ENCODE data around the gene ACYP1. TPM values are rescaled to one million over a fixed set of nuclear protein-coding genes. Genes with fewer than 3 reads are reported as not detected.
A peak's percentile ranks its signal among the peaks of the same experiment; 100 is the strongest.

The ACYP1 gene
- total and polyA plus RNA-seq, 2 experiments from 2014 or later, result 7.1 to 19.5 TPM

- Histone ChIP-seq H3K9me3 (ENCODE audit: low read depth) (no peaks in the 10 kb centered on the region), H3K27ac (no peak overlapping the region), H3K4me1 (ENCODE audit: insufficient read depth) (peaks cover 14% of the 10 kb centered on the region), H2AFZ (no peak overlapping the region), H3K9me2 (replicated peaks; ENCODE audit: insufficient read depth) (no peaks in the 10 kb centered on the region), H4K20me1 (ENCODE audit: insufficient read depth, poor library complexity, severe bottlenecking) (no peaks in the 10 kb centered on the region), H3K36me3 (replicated peaks; ENCODE audit: insufficient read depth, low read depth) (no peaks in the 10 kb centered on the region), H3K4me3 (no peak overlapping the region), H3K79me2 (no peaks in the 10 kb centered on the region), H3K4me2 (no peak overlapping the region), H3K27me3 (no peaks in the 10 kb centered on the region)
- TF ChIP-seq, protein P1, sequence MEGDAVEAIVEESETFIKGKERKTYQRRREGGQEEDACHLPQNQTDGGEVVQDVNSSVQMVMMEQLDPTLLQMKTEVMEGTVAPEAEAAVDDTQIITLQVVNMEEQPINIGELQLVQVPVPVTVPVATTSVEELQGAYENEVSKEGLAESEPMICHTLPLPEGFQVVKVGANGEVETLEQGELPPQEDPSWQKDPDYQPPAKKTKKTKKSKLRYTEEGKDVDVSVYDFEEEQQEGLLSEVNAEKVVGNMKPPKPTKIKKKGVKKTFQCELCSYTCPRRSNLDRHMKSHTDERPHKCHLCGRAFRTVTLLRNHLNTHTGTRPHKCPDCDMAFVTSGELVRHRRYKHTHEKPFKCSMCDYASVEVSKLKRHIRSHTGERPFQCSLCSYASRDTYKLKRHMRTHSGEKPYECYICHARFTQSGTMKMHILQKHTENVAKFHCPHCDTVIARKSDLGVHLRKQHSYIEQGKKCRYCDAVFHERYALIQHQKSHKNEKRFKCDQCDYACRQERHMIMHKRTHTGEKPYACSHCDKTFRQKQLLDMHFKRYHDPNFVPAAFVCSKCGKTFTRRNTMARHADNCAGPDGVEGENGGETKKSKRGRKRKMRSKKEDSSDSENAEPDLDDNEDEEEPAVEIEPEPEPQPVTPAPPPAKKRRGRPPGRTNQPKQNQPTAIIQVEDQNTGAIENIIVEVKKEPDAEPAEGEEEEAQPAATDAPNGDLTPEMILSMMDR (IDR thresholded peaks at IDR 0.05; ENCODE audit: poor library complexity), result peak; percentile 31
- TF ChIP-seq EZH2 (IDR thresholded peaks at IDR 0.05; ENCODE audit: borderline replicate concordance), result no peak
- WGBS (ENCODE audit: low lambda C conversion rate, missing lambda C conversion rate), result 60% methylated on average over 5 of the region's 5 CpGs
- DNase-seq (ENCODE audit: low spot score), result peak; percentile 17
Measured at GRCh38 chr14:75084513-75084912, 20.7 kb upstream of the ACYP1 start.

- no peaks in the 10 kb centered on the region for H3K27me3 ChIP-seq
- no peaks in the 10 kb centered on the region for H4K20me1 ChIP-seq (ENCODE audit: insufficient read depth, poor library complexity, severe bottlenecking)
- no peaks in the 10 kb centered on the region for H3K79me2 ChIP-seq
- 83% methylated on average over 1 of the region's 1 CpG for WGBS (ENCODE audit: low lambda C conversion rate, missing lambda C conversion rate)
- no peaks in the 10 kb centered on the region for H3K9me2 ChIP-seq (replicated peaks; ENCODE audit: insufficient read depth)
- H3K27ac ChIP-seq, result no peak overlapping the region
- no peak overlapping the region for H3K4me2 ChIP-seq
- peaks cover 14% of the 10 kb centered on the region for H3K4me1 ChIP-seq (ENCODE audit: insufficient read depth)
- DNase-seq (ENCODE audit: low spot score), result no peak
- H2AFZ ChIP-seq, result no peak overlapping the region
- no peaks in the 10 kb centered on the region for H3K36me3 ChIP-seq (replicated peaks; ENCODE audit: insufficient read depth, low read depth)
- H3K4me3 ChIP-seq, result no peak overlapping the region
- H3K9me3 ChIP-seq (ENCODE audit: low read depth), result no peaks in the 10 kb centered on the region
- TF ChIP-seq EZH2phosphoT487 (IDR thresholded peaks at IDR 0.05; ENCODE audit: low read depth, severe bottlenecking, unreplicated experiment), result no peak
- TF ChIP-seq, protein P1 (IDR thresholded peaks at IDR 0.05; ENCODE audit: poor library complexity), result no peak
- no peak for TF ChIP-seq EZH2 (IDR thresholded peaks at IDR 0.05; ENCODE audit: borderline replicate concordance)
Measured at GRCh38 chr14:75083271-75083670, 19.4 kb upstream of the ACYP1 start.

- no peak for TF ChIP-seq EZH2 (IDR thresholded peaks at IDR 0.05; ENCODE audit: borderline replicate concordance)
- TF ChIP-seq, protein P1 (IDR thresholded peaks at IDR 0.05; ENCODE audit: poor library complexity), result no peak
- no peak for TF ChIP-seq EZH2phosphoT487 (IDR thresholded peaks at IDR 0.05; ENCODE audit: low read depth, severe bottlenecking, unreplicated experiment)
- no peaks in the 10 kb centered on the region for H3K36me3 ChIP-seq (replicated peaks; ENCODE audit: insufficient read depth, low read depth)
- no peaks in the 10 kb centered on the region for H3K27me3 ChIP-seq
- H3K4me3 ChIP-seq, result no peak overlapping the region
- H3K9me2 ChIP-seq (replicated peaks; ENCODE audit: insufficient read depth), result no peaks in the 10 kb centered on the region
- peak overlapping the region; percentile 9 for H3K4me2 ChIP-seq
- H3K27ac ChIP-seq, result peak overlapping the region; percentile 28
- peaks cover 14% of the 10 kb centered on the region for H3K4me1 ChIP-seq (ENCODE audit: insufficient read depth)
- no peaks in the 10 kb centered on the region for H3K79me2 ChIP-seq
- H2AFZ ChIP-seq, result no peak overlapping the region
- WGBS (ENCODE audit: low lambda C conversion rate, missing lambda C conversion rate), result 36% methylated on average over 2 of the region's 2 CpGs
- no peak for DNase-seq (ENCODE audit: low spot score)
- no peaks in the 10 kb centered on the region for H4K20me1 ChIP-seq (ENCODE audit: insufficient read depth, poor library complexity, severe bottlenecking)
- no peaks in the 10 kb centered on the region for H3K9me3 ChIP-seq (ENCODE audit: low read depth)
Measured at GRCh38 chr14:75081660-75082229, 17.9 kb upstream of the ACYP1 start.

Measured in hepatocyte (in vitro differentiated cells).